Tibial artery (tissue), 4 donors: ENCODE results near the gene CHD6.

ENCODE experiments used
- DNase-seq, 2 donors: peaks; one replicate each; pipeline ENCODE4 v3.0.0-alpha.2; 2019
- H3K27ac ChIP-seq, 2 donors: fragments of 200-600 bp; sonication (generic) in 1 of 2; 1 replicate in 1 of 2; 2 replicates in 1 of 2; pipeline ENCODE4 v1.5.1; 2018 to 2019; ENCODE audit warnings: mild to moderate bottlenecking in 1 of 2
- H3K27me3 ChIP-seq, 2 donors: fragments of 200-600 bp; sonication (generic) in 1 of 2; one replicate each; pipeline versions ENCODE4 v1.5.1 to v1.6.0; 2016 to 2019
- H3K36me3 ChIP-seq, 3 donors: fragments of 200-600 bp; sonication (generic) in 2 of 3; one replicate each; pipeline ENCODE4 v1.5.1; 2016 to 2019; ENCODE audit warnings: mild to moderate bottlenecking in 2 of 3
- H3K4me1 ChIP-seq, 4 donors: fragments of 200-600 bp; sonication (generic) in 2 of 4; 1 replicate in 3 of 4; 2 replicates in 1 of 4; pipeline ENCODE4 v1.5.1; 2016 to 2019
- H3K4me3 ChIP-seq, 2 donors: fragments of 200-600 bp; sonication (generic) in 1 of 2; 1 replicate in 1 of 2; 2 replicates in 1 of 2; pipeline ENCODE4 v1.5.1; 2018 to 2019; ENCODE audit warnings: mild to moderate bottlenecking in 2 of 2
- H3K9me3 ChIP-seq, 3 donors: fragments of 200-600 bp; sonication (generic) in 1 of 3; one replicate each; pipeline ENCODE4 v1.5.1; 2016 to 2019
- intact Hi-C: fragments of 100-400 bp; cut with DNase I; formaldehyde crosslinking; loops from one replicate; pipeline ENCODE4 v1.15.0; 2023; ENCODE audit warnings: low total_unique reads
- TF ChIP-seq, protein P1 (sequence below), 2 experiments: fragments of 200-600 bp in 1 of 2; fragments of 450-650 bp in 1 of 2; IDR thresholded peaks; one replicate each; pipeline ENCODE4 v1.5.1; 2017 to 2019; ENCODE audit warnings: antibody characterized with exemption in 2 of 2, mild to moderate bottlenecking in 1 of 2, moderate library complexity in 1 of 2

Gene CHD6

DNA sequence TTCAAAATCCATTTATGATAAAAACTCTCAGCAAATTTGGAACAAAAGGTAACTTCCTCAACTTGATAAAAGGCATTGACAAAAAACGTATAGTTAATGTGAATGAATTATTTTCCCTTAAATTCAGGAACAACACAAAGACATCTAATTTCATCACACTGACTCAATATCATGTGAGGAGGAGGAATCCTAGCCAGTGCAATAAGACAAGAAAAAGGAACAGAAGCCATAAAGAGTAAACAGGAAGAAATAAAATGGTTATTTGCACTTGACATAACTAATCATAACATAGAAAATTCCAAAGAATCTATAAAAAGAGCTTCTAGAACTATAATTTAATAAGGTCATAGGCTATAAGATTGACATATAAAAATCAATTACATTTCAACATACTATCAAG lies 31.4 kb downstream of the CHD6 start:
- H3K4me3 ChIP-seq, result no peak overlapping the region
- intact Hi-C loops, result no loop called here
- peaks cover 0 to 19% (median 0%) of the 10 kb centered on the region in 3 donors for H3K9me3 ChIP-seq
- H3K4me1 ChIP-seq, result no peaks in the 10 kb centered on the region
- H3K36me3 ChIP-seq, result peaks cover 11 to 18% (median 13%) of the 10 kb centered on the region in 3 donors
- TF ChIP-seq, protein P1, sequence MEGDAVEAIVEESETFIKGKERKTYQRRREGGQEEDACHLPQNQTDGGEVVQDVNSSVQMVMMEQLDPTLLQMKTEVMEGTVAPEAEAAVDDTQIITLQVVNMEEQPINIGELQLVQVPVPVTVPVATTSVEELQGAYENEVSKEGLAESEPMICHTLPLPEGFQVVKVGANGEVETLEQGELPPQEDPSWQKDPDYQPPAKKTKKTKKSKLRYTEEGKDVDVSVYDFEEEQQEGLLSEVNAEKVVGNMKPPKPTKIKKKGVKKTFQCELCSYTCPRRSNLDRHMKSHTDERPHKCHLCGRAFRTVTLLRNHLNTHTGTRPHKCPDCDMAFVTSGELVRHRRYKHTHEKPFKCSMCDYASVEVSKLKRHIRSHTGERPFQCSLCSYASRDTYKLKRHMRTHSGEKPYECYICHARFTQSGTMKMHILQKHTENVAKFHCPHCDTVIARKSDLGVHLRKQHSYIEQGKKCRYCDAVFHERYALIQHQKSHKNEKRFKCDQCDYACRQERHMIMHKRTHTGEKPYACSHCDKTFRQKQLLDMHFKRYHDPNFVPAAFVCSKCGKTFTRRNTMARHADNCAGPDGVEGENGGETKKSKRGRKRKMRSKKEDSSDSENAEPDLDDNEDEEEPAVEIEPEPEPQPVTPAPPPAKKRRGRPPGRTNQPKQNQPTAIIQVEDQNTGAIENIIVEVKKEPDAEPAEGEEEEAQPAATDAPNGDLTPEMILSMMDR (IDR thresholded peaks at IDR 0.05), result no peak
- H3K27me3 ChIP-seq, result no peaks in the 10 kb centered on the region
- no peak overlapping the region for H3K27ac ChIP-seq
- DNase-seq, result no peak

DNA sequence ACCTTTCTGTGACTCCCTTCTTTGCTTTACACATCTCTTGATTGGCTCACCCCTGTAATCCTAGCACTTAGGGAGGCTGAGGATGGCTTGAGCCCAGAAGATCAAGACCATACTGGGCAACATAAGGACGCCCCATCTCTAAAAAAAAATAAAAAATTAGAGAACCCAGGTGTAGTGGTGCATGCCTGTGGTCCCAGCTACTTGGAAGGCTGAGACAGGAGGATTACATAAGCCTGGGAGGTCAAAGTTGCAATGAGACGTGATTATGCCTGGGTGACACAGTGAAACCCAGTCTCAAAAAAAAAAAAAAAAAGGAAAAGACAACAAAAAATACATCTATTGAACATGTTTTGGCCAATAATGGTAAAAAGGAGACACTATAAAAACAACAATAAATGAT lies 37.8 kb downstream of the CHD6 start:
- TF ChIP-seq, protein P1 (IDR thresholded peaks at IDR 0.05), result no peak

DNA sequence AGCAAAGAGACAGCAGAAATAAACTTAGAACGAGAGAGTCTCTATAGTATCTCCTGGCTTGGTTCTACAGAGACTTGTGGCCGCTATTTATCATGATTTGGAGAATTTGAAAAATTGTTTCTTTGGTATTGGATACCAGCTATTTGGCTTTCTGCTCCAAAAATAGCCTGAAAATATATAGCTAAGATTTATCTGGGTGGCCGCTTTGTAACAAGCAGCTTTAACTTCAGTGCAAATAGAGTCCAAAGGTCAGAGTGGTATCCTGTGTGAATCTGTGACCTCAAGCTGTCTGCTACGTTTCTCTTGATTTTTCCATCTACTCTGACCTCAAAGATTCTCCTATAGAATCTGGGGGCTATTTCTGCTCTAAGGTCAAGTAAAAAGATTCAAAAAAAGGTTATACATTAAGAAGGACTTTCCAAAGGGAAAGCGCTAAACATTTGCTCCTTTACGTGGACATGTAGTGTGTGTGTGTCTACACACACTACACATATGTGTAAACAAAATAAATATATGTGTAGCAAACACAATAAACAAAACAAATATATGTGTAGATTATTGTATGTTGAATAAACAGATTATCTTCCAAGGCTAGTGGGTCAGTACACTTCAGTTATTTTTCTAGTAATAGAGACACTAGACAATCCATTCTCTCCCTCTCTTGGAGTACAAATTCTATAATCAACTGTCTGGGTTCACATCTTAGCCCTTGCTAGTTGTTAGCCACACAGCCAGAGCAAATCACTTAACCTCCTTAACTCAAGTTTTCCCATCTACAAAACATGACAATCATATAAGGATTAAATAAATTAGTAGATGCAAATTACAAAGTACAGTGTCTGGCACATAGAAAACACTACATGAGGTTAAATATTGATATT lies 40.8 kb downstream of the CHD6 start:
- no peaks in the 10 kb centered on the region for H3K36me3 ChIP-seq
- DNase-seq, result no peak
- no peaks in the 10 kb centered on the region for H3K27me3 ChIP-seq
- H3K4me1 ChIP-seq, result peaks cover 0 to 73% (median 25%) of the 10 kb centered on the region in 4 donors
- H3K4me3 ChIP-seq, result no peak overlapping the region
- H3K9me3 ChIP-seq, result no peaks in the 10 kb centered on the region
- TF ChIP-seq, protein P1 (IDR thresholded peaks at IDR 0.05), result no peak
- no peak overlapping the region for H3K27ac ChIP-seq
- intact Hi-C loops, result no loop called here

More for the DNA sequence above, 37.8 kb downstream of the CHD6 start:
- Histone ChIP-seq H3K27ac (no peak overlapping the region), H3K4me3 (no peak overlapping the region), H3K4me1 (peaks cover 0 to 54% (median 16%) of the 10 kb centered on the region in 4 donors), H3K9me3 (no peaks in the 10 kb centered on the region), H3K36me3 (peaks cover 0 to 2% (median 1%) of the 10 kb centered on the region in 3 donors), H3K27me3 (no peaks in the 10 kb centered on the region)
- no peak for DNase-seq
- intact Hi-C loops, result no loop called here

DNA sequence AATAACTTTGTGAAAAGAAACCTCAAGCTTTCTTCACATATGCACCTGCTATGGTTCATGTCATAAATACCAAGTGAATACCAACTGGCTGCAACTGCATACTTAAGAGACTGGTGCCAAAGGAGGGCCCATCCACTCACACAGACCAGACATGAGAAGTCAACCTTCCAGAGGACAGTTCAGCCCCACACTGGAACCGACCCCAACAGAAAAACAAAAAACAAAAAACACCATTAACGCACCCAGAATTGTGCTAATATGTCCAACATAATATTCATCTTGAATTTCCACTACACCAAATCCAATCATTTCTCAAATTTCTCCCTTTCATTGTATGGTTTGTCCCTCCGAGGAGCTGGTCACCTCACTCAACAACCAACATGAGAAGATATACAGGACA lies 42.8 kb downstream of the CHD6 start:
- TF ChIP-seq, protein P1 (IDR thresholded peaks at IDR 0.05), result no peak
- H3K27me3 ChIP-seq, result no peaks in the 10 kb centered on the region
- H3K9me3 ChIP-seq, result no peaks in the 10 kb centered on the region
- H3K27ac ChIP-seq, result no peak overlapping the region
- no peaks in the 10 kb centered on the region for H3K36me3 ChIP-seq
- no peak overlapping the region for H3K4me3 ChIP-seq
- DNase-seq, result no peak
- intact Hi-C loops, result no loop called here
- H3K4me1 ChIP-seq, result peaks cover 0 to 83% (median 29%) of the 10 kb centered on the region in 4 donors

DNA sequence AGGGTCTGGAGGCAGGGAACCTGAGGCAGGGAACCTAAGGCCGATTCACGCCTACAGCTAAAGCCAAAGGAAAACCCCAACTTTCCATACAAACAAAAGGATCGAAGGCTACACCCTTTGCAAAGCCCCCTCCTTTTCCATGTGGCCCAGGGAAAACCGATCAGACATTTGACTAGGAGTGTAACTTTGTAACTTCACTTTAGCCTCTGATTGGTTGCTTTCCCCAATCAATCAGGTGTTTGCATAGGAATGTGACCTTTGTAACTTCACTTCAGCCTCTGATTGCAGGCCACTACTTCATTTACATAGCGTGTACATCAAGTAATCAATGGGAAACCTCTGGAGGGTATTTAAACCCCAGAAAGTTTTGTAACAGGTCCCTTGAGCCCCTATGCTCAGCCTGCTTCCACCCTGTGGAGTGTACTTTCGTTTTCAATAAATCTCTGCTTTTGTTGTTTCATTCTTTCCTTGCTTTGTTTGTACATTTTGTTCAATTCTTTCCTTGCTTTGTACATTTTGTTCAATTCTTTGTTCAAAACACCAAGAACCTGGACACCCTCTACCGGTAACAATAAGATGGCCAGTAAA lies 43.3 kb downstream of the CHD6 start:
- TF ChIP-seq, protein P1 (IDR thresholded peaks at IDR 0.05), result no peak
- Histone ChIP-seq H3K27me3 (no peaks in the 10 kb centered on the region), H3K4me1 (peaks cover 0 to 83% (median 29%) of the 10 kb centered on the region in 4 donors), H3K9me3 (no peaks in the 10 kb centered on the region), H3K4me3 (no peak overlapping the region), H3K36me3 (no peaks in the 10 kb centered on the region), H3K27ac (no peak overlapping the region)
- no peak for DNase-seq
- intact Hi-C loops, result no loop called here
